Caki2 (cell line): ENCODE data around the gene SLC44A4. TPM values are rescaled to one million over a fixed set of nuclear protein-coding genes. Genes with fewer than 3 reads are reported as not detected.
A peak's percentile ranks its signal among the peaks of the same experiment; 100 is the strongest.

Experiments used
- DNase-seq: peaks from one replicate; pipeline ENCODE4 v3.0.0-alpha.2; 2015; ENCODE audit warnings: low read depth
- in situ Hi-C: cut with HindIII; loops from 2 replicates; pipeline ENCODE4 v1.10.0; 2016; ENCODE audit warnings: low sequenced_read_pairs, low pct_unique_long_range_greater_than_20kb, mixed read lengths
- total RNA-seq: library from RNA; depleted of rRNA; stranded (reverse); fragments of >200 nt; shearing (Covaris generic); gene quantifications from 2 replicates; pipeline ENCODE4 v1.2.3, GENCODE V29; 2014; ENCODE audit warnings: low replicate concordance

SLC44A4 gene
- total RNA-seq, 1 experiment from 2014 or later, result 0.54 TPM

DNA sequence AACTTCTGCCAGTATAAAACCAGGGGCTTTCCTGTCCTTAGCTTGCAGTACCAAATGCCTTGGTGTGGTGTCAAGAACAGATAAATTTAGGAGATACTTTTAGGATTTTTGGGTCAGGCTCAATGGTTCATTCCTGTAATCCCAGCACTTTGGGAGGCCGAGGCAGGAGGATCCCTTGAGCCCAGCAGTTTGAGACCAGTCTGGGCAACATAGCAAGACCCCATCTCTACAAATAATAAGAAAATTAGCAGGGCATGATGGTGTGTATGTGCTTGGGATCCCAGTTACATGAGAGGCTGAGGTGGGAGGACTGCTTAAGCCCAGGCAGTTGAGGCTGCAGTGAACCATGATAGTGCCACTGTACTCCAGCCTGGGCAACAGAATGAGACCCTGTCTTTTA lies 26.2 kb upstream of the SLC44A4 start:
- in situ Hi-C loops, result no loop called here
- no peak for DNase-seq

DNA sequence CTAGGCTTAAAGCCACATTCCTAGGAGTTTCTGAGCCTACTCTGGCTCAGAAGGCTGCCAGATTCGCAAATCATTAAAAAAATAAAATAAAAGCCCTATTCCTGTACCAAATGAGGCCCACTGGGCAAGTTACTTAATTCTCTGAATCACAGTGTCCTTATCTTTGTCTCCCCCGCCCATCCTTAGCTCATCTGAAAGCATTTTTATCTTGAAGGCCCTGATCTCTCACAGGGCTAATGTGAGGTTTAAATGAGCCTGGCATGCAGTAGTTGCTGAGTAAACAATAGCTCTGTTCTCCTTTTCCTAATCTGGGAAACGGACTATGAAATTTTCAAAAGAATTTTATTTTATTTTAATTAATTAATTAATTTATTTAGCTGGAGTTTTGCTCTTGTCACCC lies 25.2 kb upstream of the SLC44A4 start:
- in situ Hi-C loops, result no loop called here
- DNase-seq, result no peak

- DNase-seq, result peak; percentile 97
- in situ Hi-C loops, result no loop called here
Observed at GRCh38 chr6:31901953-31902643, 23.3 kb upstream of the SLC44A4 start, which contains the start of gene ZBTB12. Gene ZBTB12, minus strand, starts transcription at chr6:31902086. Its CDS starts 781 bp downstream, at chr6:31901305.

DNA sequence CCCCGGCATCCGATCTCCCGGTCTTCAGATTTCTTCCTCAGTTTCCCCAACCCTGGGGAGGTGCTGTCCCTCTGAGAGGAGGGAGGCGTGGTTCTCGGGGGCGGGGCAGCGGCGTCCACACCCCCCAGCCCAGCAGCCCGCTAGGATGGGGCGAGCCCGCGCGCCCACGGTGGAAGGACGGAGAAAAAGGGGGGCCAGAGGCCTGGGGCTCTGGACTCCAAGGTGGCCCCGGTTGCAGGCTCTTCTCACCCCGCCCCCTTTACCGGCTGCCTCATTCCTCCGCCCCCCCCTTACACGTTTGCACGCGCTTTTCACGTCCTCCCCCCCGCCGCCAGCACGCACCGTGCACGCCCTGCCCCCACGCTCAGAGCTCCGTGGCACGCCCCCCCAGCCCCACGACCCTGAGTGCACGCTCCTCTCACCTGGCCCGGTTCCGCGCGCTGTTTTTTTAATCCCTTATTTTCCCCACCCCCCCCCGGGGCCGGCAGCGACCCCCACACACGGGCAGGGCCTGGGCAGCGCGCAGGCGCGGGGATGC lies 22.7 kb upstream of the SLC44A4 start:
- in situ Hi-C loops, result no loop called here
- DNase-seq, result peak; percentile 37

- DNase-seq, result no peak
Observed at GRCh38 chr6:31900917-31901414, 22.2 kb upstream of the SLC44A4 start.

GRCh38 chr6:31899882-31900722 lies 21.3 kb upstream of the SLC44A4 start:
- in situ Hi-C loops, result no loop called here
- DNase-seq, result no peak

More at GRCh38 chr6:31900917-31901414, 22.2 kb upstream of the SLC44A4 start:
- in situ Hi-C loops, result no loop called here

DNA sequence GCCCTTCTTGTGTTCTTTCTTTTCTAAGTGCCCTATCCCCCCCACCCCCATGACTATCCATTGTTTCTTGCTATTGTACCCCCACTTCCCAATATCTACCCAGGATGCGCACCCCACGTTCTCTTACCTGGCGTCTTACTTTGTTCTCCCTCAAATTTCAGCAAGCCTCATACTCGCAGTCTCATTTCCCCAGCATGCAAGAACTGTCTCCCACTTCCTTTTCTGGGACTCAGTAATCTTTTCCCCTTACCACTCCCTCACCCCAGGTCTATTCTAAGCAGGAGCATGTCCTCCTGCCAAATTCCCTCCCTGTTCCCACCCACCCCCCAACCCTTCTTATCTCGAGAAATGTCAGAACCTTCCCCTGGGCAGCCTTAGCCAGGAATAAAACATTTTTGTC lies 20.4 kb upstream of the SLC44A4 start:
- DNase-seq, result no peak
- in situ Hi-C loops, result no loop called here

- in situ Hi-C loops, result no loop called here
- DNase-seq, result peak; percentile 71
Observed at GRCh38 chr6:31898383-31899011, 19.7 kb upstream of the SLC44A4 start.

GRCh38 chr6:31897612-31898382 lies 19.0 kb upstream of the SLC44A4 start, which contains the start of gene EHMT2:
Gene EHMT2, minus strand, starts transcription at chr6:31897698. Its CDS starts 21 bp downstream, at chr6:31897677.
- in situ Hi-C loops, result no loop called here
- peak; percentile 82 for DNase-seq

- in situ Hi-C loops, result no loop called here
- DNase-seq, result no peak
Observed at GRCh38 chr6:31896856-31897611, 18.2 kb upstream of the SLC44A4 start.

- in situ Hi-C loops, result no loop called here
- DNase-seq, result no peak
Observed at GRCh38 chr6:31896493-31896855, 17.7 kb upstream of the SLC44A4 start.

DNA sequence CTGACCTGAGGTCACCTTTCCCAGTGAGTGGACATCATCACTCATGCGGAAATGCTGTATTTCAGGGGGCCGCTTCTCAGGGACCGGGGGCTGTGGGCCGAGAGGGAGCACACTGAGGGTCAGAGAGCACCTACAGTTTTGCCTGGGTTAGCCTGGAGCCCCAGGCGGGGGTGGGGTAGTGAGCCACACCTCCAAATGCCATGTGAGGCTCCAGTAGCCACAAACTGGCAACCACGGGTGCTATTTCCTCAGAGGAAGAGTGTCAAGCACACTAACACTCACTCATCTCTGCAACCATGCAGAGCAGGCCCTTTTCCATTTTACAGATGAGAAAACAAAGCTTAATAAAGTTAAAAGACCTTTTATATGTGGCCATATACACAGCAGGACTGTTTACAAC lies 14.0 kb upstream of the SLC44A4 start:
- DNase-seq, result no peak
- in situ Hi-C loops, result no loop called here

GRCh38 chr6:31889331-31889972 lies 10.7 kb upstream of the SLC44A4 start:
- in situ Hi-C loops, result no loop called here
- no peak for DNase-seq

DNA sequence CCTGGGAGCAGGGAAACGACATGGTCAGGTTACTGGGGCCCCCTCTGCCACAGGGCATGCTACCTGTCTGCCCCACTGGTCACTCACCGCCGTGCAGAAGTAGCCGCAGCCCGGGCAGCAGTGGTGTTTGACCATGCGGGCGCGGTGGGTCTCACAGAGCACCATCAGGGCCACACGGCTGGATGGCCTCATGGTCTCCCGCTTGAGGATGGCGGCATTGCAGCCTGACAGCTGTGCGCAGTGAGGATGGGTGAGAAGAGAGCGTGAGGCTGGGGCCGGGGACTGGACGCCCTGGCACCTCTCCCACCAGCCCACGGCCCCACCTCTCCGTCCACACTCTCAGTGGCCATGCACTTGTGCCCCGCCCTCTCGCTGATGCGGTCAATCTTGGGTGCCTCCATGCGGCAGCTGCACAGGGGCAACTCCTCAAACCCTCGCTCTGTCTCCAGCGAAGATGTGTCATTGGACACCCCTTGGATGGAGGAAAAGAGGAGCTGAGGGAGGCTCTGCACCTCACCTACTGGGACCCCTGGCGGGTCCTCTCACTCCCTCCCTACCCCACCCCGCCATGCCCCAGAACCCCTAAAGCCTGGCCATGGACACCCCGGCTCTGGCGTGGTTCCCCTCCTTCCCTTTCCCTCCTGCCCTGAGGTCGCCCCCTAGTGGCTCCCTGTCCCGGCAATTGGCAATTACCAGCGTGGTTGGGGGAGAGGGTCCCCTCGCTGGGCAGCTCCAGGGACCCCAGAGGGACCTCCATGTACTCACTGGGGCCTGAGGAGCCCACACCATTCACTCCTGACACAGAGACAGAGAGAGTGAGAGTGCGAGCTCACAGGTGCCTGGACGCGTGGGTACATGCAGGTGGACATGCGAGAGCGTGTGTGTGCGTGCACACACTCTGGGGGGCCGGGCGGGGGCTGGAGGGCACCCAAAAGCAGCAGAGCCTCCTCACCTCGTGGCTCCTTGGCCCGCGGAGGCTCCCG lies 9.8 kb upstream of the SLC44A4 start:
- in situ Hi-C loops, result no loop called here
- DNase-seq, result no peak

DNA sequence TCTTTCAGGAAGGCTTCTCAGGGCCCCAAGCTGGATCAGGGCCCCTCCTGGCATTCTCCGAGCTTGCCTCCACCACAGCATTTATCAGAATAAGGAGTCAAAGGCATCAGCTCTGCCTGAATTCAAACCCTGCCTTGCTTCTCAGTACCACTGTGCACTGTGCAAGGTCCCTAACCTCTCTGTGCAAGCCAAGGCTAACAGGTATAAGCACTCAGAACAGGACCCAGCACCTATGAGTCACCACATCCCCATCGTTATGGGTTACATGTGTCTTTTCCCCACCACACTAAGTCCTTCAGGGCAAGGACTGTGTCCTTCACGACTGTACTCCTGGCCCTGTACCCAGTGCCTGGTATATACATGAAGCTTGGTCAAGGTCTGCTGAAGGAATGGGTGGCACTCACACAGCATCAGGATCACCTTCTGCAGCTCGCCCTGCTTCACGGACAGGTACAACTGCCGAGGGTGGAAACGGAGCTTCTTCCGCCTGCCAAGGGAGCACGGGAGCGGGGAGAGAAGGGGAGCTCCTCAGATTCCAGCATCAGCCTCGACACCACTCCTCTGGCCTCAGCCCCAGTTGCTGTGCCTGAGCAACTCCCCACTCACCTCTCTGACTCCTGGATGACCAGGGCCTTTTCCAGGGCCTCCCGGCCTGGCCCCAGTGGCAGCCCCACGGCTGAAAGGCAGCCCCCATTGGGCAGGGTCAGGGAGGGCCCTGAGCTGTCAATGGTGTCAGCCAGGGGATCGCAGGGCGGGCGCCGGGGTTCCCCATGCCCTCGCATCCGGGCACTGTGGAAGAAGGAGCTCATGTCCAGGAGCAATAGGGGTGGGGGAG lies 8.6 kb upstream of the SLC44A4 start:
- DNase-seq, result no peak
- in situ Hi-C loops, result no loop called here
